GM20000 (cell line): ENCODE measurements around the gene PPP1R1A.

Experiments used
- DNase-seq: peaks from one replicate; pipeline ENCODE4 v3.0.0; 2012; ENCODE audit warnings: low spot score
- CTCF ChIP-seq: IDR thresholded peaks from 2 replicates; pipeline ENCODE4 v1.5.1; 2012; ENCODE audit warnings: mild to moderate bottlenecking, control low read depth; ENCODE audit errors: extremely low read depth, missing control alignments

Gene PPP1R1A, protein sequence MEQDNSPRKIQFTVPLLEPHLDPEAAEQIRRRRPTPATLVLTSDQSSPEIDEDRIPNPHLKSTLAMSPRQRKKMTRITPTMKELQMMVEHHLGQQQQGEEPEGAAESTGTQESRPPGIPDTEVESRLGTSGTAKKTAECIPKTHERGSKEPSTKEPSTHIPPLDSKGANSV

GRCh38 chr12:54588110-54588889, at the start of gene PPP1R1A:
TSS of gene PPP1R1A (minus strand) at chr12:54588659. CDS start at chr12:54588488, 171 bp downstream.
- TF ChIP-seq CTCF = no peak
- no peak for DNase-seq

GRCh38 chr12:54634795-54635194, 46.3 kb upstream of the PPP1R1A start, which contains the start of gene LACRT:
TSS of gene LACRT (minus strand) at chr12:54634895. CDS start at chr12:54634841, 54 bp downstream.
- DNase-seq = no peak
- no peak for TF ChIP-seq CTCF

- no peak for DNase-seq
- TF ChIP-seq CTCF = no peak
These were observed 43.7 kb upstream of the PPP1R1A start for GRCh38 chr12:54631988-54632728.

DNA sequence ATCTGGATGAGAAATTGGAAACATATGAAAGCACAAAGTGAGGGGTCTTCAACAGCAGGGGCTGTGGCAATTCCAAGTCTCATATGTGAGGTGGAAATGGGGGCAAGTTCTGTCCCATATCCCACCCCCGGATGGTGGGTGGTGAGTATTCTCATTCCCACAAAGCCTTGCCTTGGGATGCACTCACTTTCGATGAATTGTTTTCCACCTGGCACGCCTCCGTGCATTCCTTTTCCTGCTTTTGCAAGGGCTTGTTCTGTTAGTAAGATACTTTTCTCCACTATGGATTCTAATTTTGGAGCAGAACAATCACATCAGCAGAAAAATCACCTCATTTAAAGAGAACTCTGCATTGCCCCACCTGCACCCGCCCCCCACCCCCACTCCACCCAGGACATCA, 43.1 kb upstream of the PPP1R1A start:
- no peak for DNase-seq
- TF ChIP-seq CTCF = no peak

DNA sequence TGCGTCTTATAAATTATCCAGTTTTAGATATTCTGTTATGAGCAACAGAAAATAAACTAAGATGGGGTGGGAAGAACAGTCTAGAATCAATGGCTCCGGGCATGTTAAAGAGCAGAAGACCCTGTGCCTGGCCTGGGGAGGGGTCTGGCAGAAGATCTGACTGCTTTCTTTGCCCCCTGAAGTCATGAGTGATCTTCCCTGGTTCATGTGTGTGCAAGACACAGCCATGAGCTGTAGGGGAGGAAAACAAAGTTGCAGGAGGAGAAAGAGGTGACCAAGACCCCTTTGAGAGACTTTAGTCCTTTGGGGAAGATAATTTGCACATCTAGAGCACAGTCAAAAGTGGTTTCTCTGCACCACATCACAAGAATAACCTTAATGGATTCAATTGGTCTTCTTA, 41.5 kb upstream of the PPP1R1A start:
- no peak for TF ChIP-seq CTCF
- DNase-seq = no peak

- no peak for DNase-seq
- TF ChIP-seq CTCF = no peak
These were observed 39.9 kb upstream of the PPP1R1A start for GRCh38 chr12:54628186-54628846.
